Measurements from ENCODE around the gene DDX54.

Gene DDX54

DNA sequence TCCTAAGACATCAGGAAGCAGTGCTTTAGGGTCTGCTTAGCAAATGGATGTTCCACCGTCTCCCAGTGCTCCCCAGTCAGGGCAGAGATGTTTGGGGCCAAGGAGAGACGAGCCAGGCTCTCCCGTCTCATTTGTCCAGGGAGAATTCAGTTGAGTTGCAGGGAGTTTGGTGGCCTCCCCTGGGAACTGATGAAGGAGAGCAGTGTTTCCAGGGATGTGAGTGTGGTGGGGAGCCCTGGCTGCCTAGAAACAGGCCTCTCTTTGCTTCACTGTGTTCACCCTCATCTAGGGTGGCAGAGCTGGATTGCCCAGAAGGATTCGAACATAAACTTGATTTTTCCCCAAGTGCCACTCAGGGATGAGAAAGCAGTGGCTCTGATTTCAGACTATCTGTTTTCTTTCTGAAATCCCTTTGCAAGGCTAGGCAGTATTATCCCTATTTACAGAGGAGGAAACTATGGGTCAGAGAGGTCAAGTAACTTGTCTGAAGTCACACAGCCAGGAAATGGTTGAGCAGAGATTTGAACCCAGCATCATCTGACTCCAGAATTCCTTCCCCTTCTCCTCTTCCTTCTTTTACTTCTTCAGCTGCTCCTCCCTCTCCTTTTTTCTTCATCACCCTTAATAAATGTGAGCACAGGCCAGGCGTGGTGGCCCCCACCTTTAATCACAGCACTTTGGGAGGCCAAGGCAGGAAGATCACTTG is 42.6 kb upstream of the DDX54 start:
- ChIA-PET POLR2A (no interaction called here), CTCF (no interaction called here)
- no peak for TF ChIP-seq HDGF (IDR thresholded peaks at IDR 0.05; ENCODE audit: borderline replicate concordance)
- no peak for TF ChIP-seq ELF4 (IDR thresholded peaks at IDR 0.05)
- no peak for TF ChIP-seq ARNT (IDR thresholded peaks at IDR 0.05)
- no peak for DNase-seq (ENCODE audit: extremely low spot score)

DNA sequence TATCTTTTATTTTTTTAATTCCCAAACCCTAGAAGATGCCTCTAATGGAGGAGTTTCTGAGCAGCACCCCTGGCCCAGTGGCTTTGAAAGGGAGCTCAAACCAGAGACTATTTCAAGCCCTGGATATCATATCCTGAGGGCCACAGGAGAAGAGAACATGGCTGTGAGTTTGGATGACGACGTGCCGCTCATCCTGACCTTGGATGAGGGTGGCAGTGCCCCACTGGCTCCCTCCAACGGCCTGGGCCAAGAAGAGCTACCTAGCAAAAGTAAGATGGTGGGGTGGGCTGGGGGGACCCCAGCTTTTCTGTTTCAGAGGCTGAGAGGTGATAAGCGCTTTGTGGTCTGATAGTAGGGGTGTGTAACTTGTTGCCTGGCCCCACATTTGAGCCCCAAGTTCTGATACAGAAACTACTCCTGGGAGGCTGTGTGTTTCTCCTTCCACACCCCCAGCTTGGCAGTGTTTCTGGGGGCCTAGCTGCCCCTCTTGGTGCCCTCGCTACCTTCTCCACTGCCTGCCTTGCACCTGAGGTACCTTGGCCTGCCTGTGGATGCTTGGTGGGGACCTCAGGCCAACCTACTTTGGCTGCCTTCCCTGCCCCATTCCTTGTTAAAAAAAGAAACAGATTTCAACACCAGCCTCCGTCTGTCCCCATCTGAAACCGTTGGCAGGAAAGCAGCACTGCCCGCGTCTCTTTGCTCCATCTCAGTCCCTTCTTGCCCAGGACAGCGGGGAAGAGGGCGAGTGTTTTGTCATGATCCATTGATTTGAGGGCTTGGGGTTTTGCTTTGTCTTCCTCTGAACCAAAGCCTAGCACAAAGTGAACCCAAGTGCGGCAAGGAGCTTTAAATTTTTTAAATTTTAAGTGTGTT is 41.7 kb upstream of the DDX54 start:
- TF ChIP-seq SP1 (IDR thresholded peaks at IDR 0.05) (no peak), FOXM1 (IDR thresholded peaks at IDR 0.05; ENCODE audit: borderline replicate concordance) (no peak), BHLHE40 (IDR thresholded peaks at IDR 0.05; ENCODE audit: borderline replicate concordance) (no peak), CTBP1 (IDR thresholded peaks at IDR 0.05; ENCODE audit: borderline replicate concordance) (no peak), ELF4 (IDR thresholded peaks at IDR 0.05) (no peak), FOXK2 (IDR thresholded peaks at IDR 0.05) (no peak), TARDBP (IDR thresholded peaks at IDR 0.05) (no peak), SUZ12 (IDR thresholded peaks at IDR 0.05) (no peak), HDGF (IDR thresholded peaks at IDR 0.05; ENCODE audit: borderline replicate concordance) (no peak), NFRKB (IDR thresholded peaks at IDR 0.05) (no peak), ZNF384 (IDR thresholded peaks at IDR 0.05) (no peak), ARNT (IDR thresholded peaks at IDR 0.05) (no peak), L3MBTL2 (conservative IDR thresholded peaks at IDR 0.05) (no peak), LEF1 (IDR thresholded peaks at IDR 0.05; ENCODE audit: borderline replicate concordance) (no peak), FOXA1 (IDR thresholded peaks at IDR 0.05) (no peak), PKNOX1 (IDR thresholded peaks at IDR 0.05) (no peak)
- DNase-seq (ENCODE audit: extremely low spot score), result no peak
- ChIA-PET POLR2A (no interaction called here), CTCF (no interaction called here)

- no peak for TF ChIP-seq HDGF (IDR thresholded peaks at IDR 0.05; ENCODE audit: borderline replicate concordance)
- TF ChIP-seq FOXM1 (IDR thresholded peaks at IDR 0.05; ENCODE audit: borderline replicate concordance), result no peak
- no peak for TF ChIP-seq FOXK2 (IDR thresholded peaks at IDR 0.05)
- TF ChIP-seq CTBP1 (IDR thresholded peaks at IDR 0.05; ENCODE audit: borderline replicate concordance), result no peak
- TF ChIP-seq PKNOX1 (IDR thresholded peaks at IDR 0.05), result no peak
- no peak for TF ChIP-seq SP1 (IDR thresholded peaks at IDR 0.05)
- no peak for TF ChIP-seq LEF1 (IDR thresholded peaks at IDR 0.05; ENCODE audit: borderline replicate concordance)
- no peak for TF ChIP-seq L3MBTL2 (conservative IDR thresholded peaks at IDR 0.05)
- no peak for TF ChIP-seq NFRKB (IDR thresholded peaks at IDR 0.05)
- TF ChIP-seq BHLHE40 (IDR thresholded peaks at IDR 0.05; ENCODE audit: borderline replicate concordance), result no peak
- TF ChIP-seq ZNF384 (IDR thresholded peaks at IDR 0.05), result no peak
- no peak for TF ChIP-seq FOXA1 (IDR thresholded peaks at IDR 0.05)
- TF ChIP-seq ELF4 (IDR thresholded peaks at IDR 0.05), result no peak
- TF ChIP-seq ARNT (IDR thresholded peaks at IDR 0.05), result no peak
- no peak for TF ChIP-seq TARDBP (IDR thresholded peaks at IDR 0.05)
- POLR2A ChIA-PET, result no interaction called here
- CTCF ChIA-PET, result no interaction called here
- DNase-seq (ENCODE audit: extremely low spot score), result no peak
These were observed 39.7 kb upstream of the DDX54 start for GRCh38 chr12:113224955-113225354.

DNA sequence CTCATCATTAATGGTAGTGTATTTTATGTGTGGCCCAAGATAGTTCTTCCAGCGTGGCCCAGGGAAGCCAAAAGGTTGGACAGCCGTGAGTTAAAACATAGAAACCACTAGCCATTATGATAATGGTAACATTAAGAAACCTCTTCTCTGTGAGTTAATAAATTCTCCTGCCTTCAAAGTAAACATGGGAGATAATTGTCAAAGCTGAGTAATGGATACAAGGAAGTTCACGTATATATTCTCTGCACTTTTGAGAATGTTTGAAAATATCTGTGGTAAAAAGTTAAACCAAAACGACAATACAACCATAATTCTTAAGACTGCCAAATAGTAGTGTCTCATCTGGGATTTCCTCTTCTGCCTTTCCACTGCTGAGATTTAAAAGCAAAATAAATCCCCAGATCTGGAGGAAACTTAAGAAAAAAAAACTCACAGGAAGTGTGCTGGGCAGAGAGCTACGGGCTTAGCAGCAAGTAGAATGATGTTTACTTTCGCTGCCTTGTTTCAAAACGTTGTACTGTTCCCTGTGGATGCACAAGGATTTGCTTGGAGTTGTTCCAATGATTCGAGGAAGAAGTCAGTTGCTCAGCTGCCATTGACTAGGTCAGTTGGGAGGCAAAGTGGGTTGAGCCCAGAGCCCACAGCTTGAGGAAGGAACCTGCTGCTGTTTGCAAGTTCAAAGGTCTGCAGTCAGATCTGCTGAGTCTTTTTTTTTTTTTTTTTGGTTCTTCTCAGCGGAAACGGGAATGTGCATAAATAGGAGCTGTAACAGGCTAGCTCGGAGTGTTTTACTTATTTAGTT is 37.7 kb upstream of the DDX54 start:
- DNase-seq (ENCODE audit: extremely low spot score), result peak; percentile 31
- ChIA-PET CTCF (interaction anchor here (0.6 to 0.7 kb wide), 3 partner anchors 8 to 140 kb away, joined by 3 to 5 read pairs (median 4); no protein-coding TSS in a partner anchor), POLR2A (interaction anchor here (0.7 to 1.4 kb wide), 2 partner anchors 23 to 28 kb away, joined by 3 to 4 read pairs; no protein-coding TSS in a partner anchor)
- TF ChIP-seq ARNT (IDR thresholded peaks at IDR 0.05), result no peak
- TF ChIP-seq FOXA1 (IDR thresholded peaks at IDR 0.05), result no peak
- TF ChIP-seq HDGF (IDR thresholded peaks at IDR 0.05; ENCODE audit: borderline replicate concordance), result no peak
- TF ChIP-seq TARDBP (IDR thresholded peaks at IDR 0.05), result no peak
- no peak for TF ChIP-seq FOXM1 (IDR thresholded peaks at IDR 0.05; ENCODE audit: borderline replicate concordance)
- no peak for TF ChIP-seq ZNF384 (IDR thresholded peaks at IDR 0.05)
- TF ChIP-seq NFRKB (IDR thresholded peaks at IDR 0.05), result no peak
- no peak for TF ChIP-seq L3MBTL2 (conservative IDR thresholded peaks at IDR 0.05)
- no peak for TF ChIP-seq LEF1 (IDR thresholded peaks at IDR 0.05; ENCODE audit: borderline replicate concordance)
- TF ChIP-seq CTBP1 (IDR thresholded peaks at IDR 0.05; ENCODE audit: borderline replicate concordance), result no peak

- TF ChIP-seq SP1 (IDR thresholded peaks at IDR 0.05) (no peak), LEF1 (IDR thresholded peaks at IDR 0.05; ENCODE audit: borderline replicate concordance) (no peak), SUZ12 (IDR thresholded peaks at IDR 0.05) (no peak), BHLHE40 (IDR thresholded peaks at IDR 0.05; ENCODE audit: borderline replicate concordance) (no peak), ARNT (IDR thresholded peaks at IDR 0.05) (no peak), HDGF (IDR thresholded peaks at IDR 0.05; ENCODE audit: borderline replicate concordance) (no peak), PKNOX1 (IDR thresholded peaks at IDR 0.05) (no peak)
- DNase-seq (ENCODE audit: extremely low spot score), result no peak
- ChIA-PET POLR2A (interaction anchor here (0.6 to 1.5 kb wide), 5 partner anchors 8 to 286 kb away, joined by 3 to 7 read pairs (median 4); partner anchors contain the start of genes DDX54 and RITA1), CTCF (no interaction called here)
These were observed 36.9 kb upstream of the DDX54 start for GRCh38 chr12:113221997-113222729.
